Left lung (tissue), 10 donors: Measurements from ENCODE around the gene ANK3. TPM values are rescaled to one million over a fixed set of nuclear protein-coding genes. Genes with fewer than 3 reads are reported as not detected.

ENCODE experiments used
- ATAC-seq: fragments of 200-7000 bp; cut with Tn5 transposase; one replicate; pipeline ENCODE4 v1.9.1; 2020; ENCODE audit warnings: moderate library complexity
- DNase-seq, 4 donors: peaks; one replicate each; pipeline ENCODE4 v3.0.0-alpha.2; 2013 to 2020
- H3K27ac ChIP-seq, 2 donors: fragments of 200-600 bp; sonication (generic) in 1 of 2; one replicate each; pipeline versions ENCODE4 v1.5.0 to v1.8.0; 2020 to 2021
- H3K27me3 ChIP-seq, 2 donors: fragments of 200-600 bp; sonication (generic) in 1 of 2; one replicate each; pipeline versions ENCODE4 v1.5.0 to v1.8.0; 2020 to 2021
- H3K36me3 ChIP-seq, 2 donors: fragments of 200-600 bp; sonication (generic) in 1 of 2; one replicate each; pipeline versions ENCODE4 v1.5.0 to v1.8.0; 2020 to 2021
- H3K4me1 ChIP-seq, 2 donors: fragments of 200-600 bp; one replicate each; pipeline ENCODE4 v1.8.0; 2021
- H3K4me3 ChIP-seq, 2 donors: fragments of 200-600 bp; sonication (generic) in 1 of 2; one replicate each; pipeline versions ENCODE4 v1.5.0 to v1.8.0; 2020 to 2021; ENCODE audit warnings: mild to moderate bottlenecking in 1 of 2
- H3K9me3 ChIP-seq, 2 donors: fragments of 200-600 bp; sonication (generic) in 1 of 2; one replicate each; pipeline versions ENCODE4 v1.5.0 to v1.8.0; 2020 to 2021
- intact Hi-C, 2 donors: fragments of 100-400 bp; cut with DNase I; formaldehyde crosslinking; loops; one replicate each; pipeline versions ENCODE4 v1.11.2 to v1.14.2; 2022
- polyA plus RNA-seq, 6 donors: library from polyadenylated mRNA; unstranded; fragments of 120-200 nt; gene quantifications; one replicate each; pipeline ENCODE4 v1.2.1, GENCODE V29; 2013; ENCODE audit not compliant: insufficient read length in 6 of 6
- total RNA-seq, 2 donors: library from RNA; stranded (reverse); fragmentation: NEBNext Ultra II Directional; extraction: Animal tissue kit (Norgen Biotek cat#: 25700); gene quantifications; one replicate each; pipeline ENCODE4 v1.2.1, GENCODE V29; 2021
- TF ChIP-seq, protein P1 (sequence below), 2 donors: fragments of 200-600 bp; sonication (generic) in 1 of 2; IDR thresholded peaks; one replicate each; pipeline versions ENCODE4 v1.5.0 to v1.8.0; 2021; ENCODE audit warnings: antibody characterized with exemption in 2 of 2
- donor health status: DM: no; HTN: yes; CAD: no.
- donor health status: DM: no; HTN: no; CAD: no.

Gene ANK3
- total and polyA plus RNA-seq, 8 donors, result 22.1 to 74.1 (median 35.1) TPM

DNA sequence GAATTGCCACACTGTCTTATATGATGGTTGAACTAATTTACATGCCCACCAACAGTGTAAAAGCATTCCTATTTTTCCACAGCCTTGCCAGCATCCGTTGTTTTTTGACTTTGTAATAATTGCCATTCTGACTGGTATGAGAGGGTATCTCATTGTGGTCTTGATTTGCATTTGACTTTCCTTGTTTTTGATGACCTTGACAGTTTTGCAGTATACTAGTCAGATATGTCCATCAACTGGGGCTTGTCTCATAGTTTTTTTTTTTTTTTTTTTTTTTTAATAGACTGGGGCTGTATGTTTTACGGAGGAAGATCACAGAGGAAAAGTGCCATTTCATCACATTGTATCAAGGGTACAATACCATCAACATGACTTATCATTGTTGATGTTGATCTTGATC, 220.6 kb downstream of the ANK3 start:
- no peak for DNase-seq
- H3K4me1 ChIP-seq, result no peaks in the 10 kb centered on the region

DNA sequence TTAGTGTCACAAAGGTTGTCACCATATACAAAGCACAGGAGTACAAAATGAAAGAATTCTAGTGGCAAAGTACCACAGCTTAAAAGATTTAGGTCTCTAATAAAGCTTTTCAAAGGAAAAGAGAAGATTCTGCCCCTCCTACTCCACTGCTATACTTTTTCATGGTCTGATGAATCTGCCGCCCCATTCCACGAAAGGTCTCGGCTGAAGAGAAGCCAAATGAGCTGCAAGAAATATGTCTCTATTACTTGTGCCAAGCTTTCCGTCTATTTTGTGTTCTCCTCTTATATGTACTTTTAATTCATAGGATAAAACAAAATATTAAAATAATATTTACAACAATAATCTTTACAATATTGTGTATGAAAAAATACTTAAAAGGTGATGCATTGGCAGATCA, 222.6 kb downstream of the ANK3 start:
- H3K9me3 ChIP-seq, result no peaks in the 10 kb centered on the region
- intact Hi-C loops, result no loop called here
- DNase-seq, result no peak
- H3K27me3 ChIP-seq, result no peaks in the 10 kb centered on the region
- H3K4me3 ChIP-seq, result no peak overlapping the region
- TF ChIP-seq, protein P1, sequence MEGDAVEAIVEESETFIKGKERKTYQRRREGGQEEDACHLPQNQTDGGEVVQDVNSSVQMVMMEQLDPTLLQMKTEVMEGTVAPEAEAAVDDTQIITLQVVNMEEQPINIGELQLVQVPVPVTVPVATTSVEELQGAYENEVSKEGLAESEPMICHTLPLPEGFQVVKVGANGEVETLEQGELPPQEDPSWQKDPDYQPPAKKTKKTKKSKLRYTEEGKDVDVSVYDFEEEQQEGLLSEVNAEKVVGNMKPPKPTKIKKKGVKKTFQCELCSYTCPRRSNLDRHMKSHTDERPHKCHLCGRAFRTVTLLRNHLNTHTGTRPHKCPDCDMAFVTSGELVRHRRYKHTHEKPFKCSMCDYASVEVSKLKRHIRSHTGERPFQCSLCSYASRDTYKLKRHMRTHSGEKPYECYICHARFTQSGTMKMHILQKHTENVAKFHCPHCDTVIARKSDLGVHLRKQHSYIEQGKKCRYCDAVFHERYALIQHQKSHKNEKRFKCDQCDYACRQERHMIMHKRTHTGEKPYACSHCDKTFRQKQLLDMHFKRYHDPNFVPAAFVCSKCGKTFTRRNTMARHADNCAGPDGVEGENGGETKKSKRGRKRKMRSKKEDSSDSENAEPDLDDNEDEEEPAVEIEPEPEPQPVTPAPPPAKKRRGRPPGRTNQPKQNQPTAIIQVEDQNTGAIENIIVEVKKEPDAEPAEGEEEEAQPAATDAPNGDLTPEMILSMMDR (IDR thresholded peaks at IDR 0.05), result no peak
- H3K36me3 ChIP-seq, result no peaks in the 10 kb centered on the region
- no peak overlapping the region for H3K27ac ChIP-seq
- no peak for ATAC-seq
- no peaks in the 10 kb centered on the region for H3K4me1 ChIP-seq

More for the DNA sequence above, 220.6 kb downstream of the ANK3 start:
- Histone ChIP-seq H3K27ac (no peak overlapping the region), H3K36me3 (no peaks in the 10 kb centered on the region), H3K27me3 (no peaks in the 10 kb centered on the region), H3K4me3 (no peak overlapping the region), H3K9me3 (no peaks in the 10 kb centered on the region)
- ATAC-seq, result no peak
- intact Hi-C loops, result no loop called here
- TF ChIP-seq, protein P1 (IDR thresholded peaks at IDR 0.05), result no peak

DNA sequence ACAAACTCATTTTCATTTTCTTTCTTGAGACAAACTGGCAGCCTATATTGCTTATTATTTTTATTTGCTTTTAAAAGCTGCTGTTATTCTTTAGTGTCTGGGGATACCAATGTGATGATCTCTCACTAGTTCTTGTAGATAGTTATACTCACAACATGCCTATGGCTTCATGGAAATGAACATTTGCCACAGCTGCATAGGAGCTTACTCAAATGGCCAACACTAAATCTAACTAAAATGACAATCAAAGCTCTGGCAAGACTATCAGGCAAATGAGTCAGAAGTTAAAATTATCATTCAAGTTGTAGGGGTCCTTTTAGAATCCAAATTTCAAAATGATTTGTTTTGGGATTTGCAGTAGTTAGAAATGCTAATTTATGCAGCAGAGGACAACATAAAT, 225.9 kb downstream of the ANK3 start:
- intact Hi-C loops, result no loop called here
- TF ChIP-seq, protein P1 (IDR thresholded peaks at IDR 0.05), result no peak
- Histone ChIP-seq H3K4me3 (no peak overlapping the region), H3K27ac (no peak overlapping the region), H3K36me3 (no peaks in the 10 kb centered on the region), H3K27me3 (no peaks in the 10 kb centered on the region), H3K9me3 (peaks cover 0 to 4% of the 10 kb centered on the region in 2 donors), H3K4me1 (no peaks in the 10 kb centered on the region)
- ATAC-seq (no peak), DNase-seq (no peak)

DNA sequence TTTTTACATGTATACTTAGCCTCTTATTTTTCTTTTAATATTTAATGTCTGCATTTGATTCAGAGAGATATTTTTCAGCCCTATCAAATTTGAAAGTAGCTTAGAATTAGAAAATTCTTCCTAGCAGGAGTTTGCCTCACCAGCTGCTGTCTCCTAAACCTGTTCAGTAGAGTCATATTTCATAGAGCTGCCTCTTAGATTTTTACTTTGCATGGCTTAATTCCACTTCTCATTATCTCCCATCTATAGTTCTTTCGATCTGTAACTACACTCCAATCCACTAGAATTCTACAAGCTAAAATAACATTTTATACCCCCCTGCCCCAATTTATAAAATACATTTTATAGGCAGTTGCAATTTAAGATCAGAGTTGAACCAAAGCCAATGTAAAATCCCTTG, 227.0 kb downstream of the ANK3 start:
- H3K9me3 ChIP-seq, result peaks cover 0 to 4% of the 10 kb centered on the region in 2 donors
- ATAC-seq (no peak), DNase-seq (no peak)
- no peaks in the 10 kb centered on the region for H3K36me3 ChIP-seq
- TF ChIP-seq, protein P1 (IDR thresholded peaks at IDR 0.05), result no peak
- no peaks in the 10 kb centered on the region for H3K27me3 ChIP-seq
- H3K27ac ChIP-seq, result no peak overlapping the region
- H3K4me3 ChIP-seq, result no peak overlapping the region
- no peaks in the 10 kb centered on the region for H3K4me1 ChIP-seq
- intact Hi-C loops, result no loop called here

DNA sequence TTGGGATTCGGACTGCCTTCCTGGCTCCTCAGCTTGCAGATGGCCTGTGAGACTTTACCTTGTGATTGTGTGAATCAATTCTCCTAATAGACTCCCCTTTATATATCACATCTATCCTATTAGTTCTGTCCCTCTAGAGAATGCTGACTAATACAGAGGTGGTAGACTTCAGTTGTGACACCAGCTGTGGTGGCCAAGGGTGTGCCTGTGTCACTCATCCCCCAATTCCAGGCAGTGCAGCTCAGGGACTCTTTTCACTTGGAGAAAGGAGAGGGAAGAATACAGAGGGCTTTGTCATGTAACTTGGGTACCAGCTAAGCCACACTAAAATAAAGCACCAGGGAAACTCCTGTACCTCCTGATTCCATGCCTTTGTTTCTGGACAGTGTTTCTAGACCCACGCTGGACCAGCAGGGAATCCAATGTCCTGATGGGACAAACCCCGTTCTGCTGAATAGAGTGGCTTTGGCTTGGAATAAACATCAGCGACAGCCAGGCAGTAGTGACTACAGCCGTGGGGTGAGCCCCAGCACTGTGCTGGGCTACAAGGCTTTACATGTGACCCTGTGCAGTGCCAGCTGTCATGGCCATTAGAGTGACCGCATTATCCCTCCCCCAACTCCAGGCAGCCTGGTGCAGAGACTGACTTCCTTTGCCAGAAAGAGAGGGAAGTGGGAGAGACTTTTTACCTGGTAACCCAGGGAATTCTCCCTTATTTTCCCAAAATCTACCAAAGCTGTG, 233.6 kb downstream of the ANK3 start:
- DNase-seq (no peak), ATAC-seq (no peak)
- Histone ChIP-seq H3K4me1 (no peaks in the 10 kb centered on the region), H3K27ac (no peak overlapping the region), H3K27me3 (no peaks in the 10 kb centered on the region), H3K36me3 (no peaks in the 10 kb centered on the region), H3K9me3 (peaks cover 0 to 4% of the 10 kb centered on the region in 2 donors), H3K4me3 (no peak overlapping the region)
- TF ChIP-seq, protein P1 (IDR thresholded peaks at IDR 0.05), result no peak
- intact Hi-C loops, result no loop called here
